Measurements from ENCODE around the gene ANTXR2. TPM values are rescaled to one million over a fixed set of nuclear protein-coding genes. Genes with fewer than 3 reads are reported as not detected.

The ANTXR2 gene
- polyA plus RNA-seq, 1 of the 3 experiments (the other 2 are of a cell fraction) = 48.8 TPM

DNA sequence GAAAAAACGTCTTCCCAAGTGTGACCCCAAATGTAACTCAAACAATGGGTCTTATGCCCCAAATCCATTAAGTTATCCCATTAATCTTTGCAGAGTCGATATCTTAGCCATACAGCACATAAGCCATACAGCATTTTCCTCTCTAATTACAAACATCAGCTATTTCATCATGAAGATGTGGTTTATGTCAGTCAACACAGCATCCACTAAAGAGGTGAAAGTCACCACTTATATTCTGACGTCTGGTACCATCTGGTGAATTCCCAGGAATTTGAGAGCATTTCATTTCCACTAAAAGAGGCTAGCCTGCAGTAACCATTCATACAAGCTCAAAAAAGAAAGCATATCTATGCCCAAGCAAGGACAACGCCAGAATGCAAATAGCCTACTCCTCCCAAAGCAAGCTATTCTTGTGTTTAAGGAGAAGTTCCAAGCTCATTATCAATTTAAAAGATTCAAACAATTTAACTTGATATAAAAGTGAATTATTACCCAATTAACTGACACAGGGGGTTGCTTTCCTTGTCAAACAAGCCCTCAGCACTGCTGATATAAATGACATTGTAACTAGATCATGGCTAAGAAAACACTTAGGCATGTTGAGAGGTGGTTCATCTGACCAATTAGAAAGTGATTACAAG is 203.3 kb downstream of the ANTXR2 start:
- Histone ChIP-seq H3K9me3 (no peaks in the 10 kb centered on the region), H3K79me2 (ENCODE audit: insufficient read depth) (no peaks in the 10 kb centered on the region), H3K4me3 (ENCODE audit: low read depth in 2 of 2, low read length in 1 of 2) (no peak overlapping the region), H4K20me1 (ENCODE audit: insufficient read depth) (no peaks in the 10 kb centered on the region), H3K9me2 (0 out of 2 replicates have a peak, but pooled peaks cover 3% of the 10 kb centered on the region), H3K4me1 (ENCODE audit: control insufficient read depth in 1 of 2, insufficient read depth in 2 of 2, low read depth in 1 of 2, low read length in 1 of 2) (peaks cover 6 to 7% of the 10 kb centered on the region in 2 experiments; a peak in 3 of 4 replicates), H3K27ac (ENCODE audit: low read depth in 2 of 2, low read length in 1 of 2) (no peak overlapping the region), H3K27me3 (ENCODE audit: insufficient read depth) (no peaks in the 10 kb centered on the region), H3K9ac (no peak overlapping the region), H3K4me2 (no peak overlapping the region), H3F3A (replicated peaks; ENCODE audit: insufficient read depth) (peaks cover 6% of the 10 kb centered on the region), H3K36me3 (replicated peaks in 1 of 2; ENCODE audit: control insufficient read depth in 1 of 2, insufficient read depth in 2 of 2, low read length in 1 of 2) (no peaks in the 10 kb centered on the region), H2AFZ (ENCODE audit: low read depth) (no peak overlapping the region)
- WGBS (ENCODE audit: low lambda C conversion rate) = 59% methylated on average over 4 of the region's 4 CpGs
- no peak for DNase-seq
- TF ChIP-seq POLR2AphosphoS5 (IDR thresholded peaks at IDR 0.05; ENCODE audit: low read depth, low read length) (no peak), TEAD4 (IDR thresholded peaks at IDR 0.05; ENCODE audit: borderline replicate concordance, insufficient read depth) (no peak)
- ChIA-PET POLR2A (no interaction called here), CTCF (interaction anchor here (1.4 kb wide), 1 partner anchor 11 kb away, joined by 3 read pairs; no protein-coding TSS in a partner anchor)

DNA sequence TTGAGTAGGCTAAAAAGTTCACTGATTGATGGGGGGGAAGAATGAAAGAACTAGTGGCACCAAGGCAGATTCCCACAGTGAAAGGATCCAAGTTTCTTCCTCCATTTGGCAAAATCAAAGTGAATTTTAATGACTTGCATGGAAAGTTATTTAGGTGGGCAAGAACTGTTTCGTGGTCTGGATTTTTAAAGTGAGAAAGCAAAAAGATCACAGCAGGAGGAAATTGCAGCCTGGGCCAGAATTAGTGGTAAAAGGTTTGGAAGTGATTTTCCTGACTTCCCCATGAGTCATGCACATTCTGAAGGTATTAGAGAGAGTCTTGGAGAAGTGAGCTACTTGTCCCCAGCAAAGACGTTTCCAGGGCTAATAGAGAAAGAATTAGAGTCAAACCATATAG is 207.8 kb downstream of the ANTXR2 start:
- H3K9me2 ChIP-seq = no peaks in the 10 kb centered on the region
- no peak for DNase-seq
- 0 out of 2 replicates have a peak overlapping the region, but pooled peaks have one; percentile 25 for H2AFZ ChIP-seq (ENCODE audit: low read depth)
- no peak overlapping the region; the same call in 1 of the 2 replicates for H3K9ac ChIP-seq
- 5% methylated on average over 2 of the region's 2 CpGs for WGBS (ENCODE audit: low lambda C conversion rate)
- H3K36me3 ChIP-seq (replicated peaks in 1 of 2; ENCODE audit: control insufficient read depth in 1 of 2, insufficient read depth in 2 of 2, low read length in 1 of 2) = no peaks in the 10 kb centered on the region
- POLR2A ChIA-PET = no interaction called here
- CTCF ChIA-PET = interaction anchor here (1.0 kb wide), 1 partner anchor 10 kb away, joined by 4 read pairs; no protein-coding TSS in a partner anchor
- no peaks in the 10 kb centered on the region for H3K27me3 ChIP-seq (ENCODE audit: insufficient read depth)
- no peaks in the 10 kb centered on the region for H3K9me3 ChIP-seq
- H3K79me2 ChIP-seq (ENCODE audit: insufficient read depth) = no peaks in the 10 kb centered on the region
- TF ChIP-seq TCF12 (IDR thresholded peaks at IDR 0.05) (peak; percentile 58), JUND (IDR thresholded peaks at IDR 0.05) (peak; percentile 78; the same call in 1 of the 2 replicates), FOSL2 (IDR thresholded peaks at IDR 0.05; ENCODE audit: borderline replicate concordance, low read depth) (peak; percentile 83; the same call in 1 of the 2 replicates), TEAD4 (IDR thresholded peaks at IDR 0.05; ENCODE audit: borderline replicate concordance, insufficient read depth) (no peak), NFIC (IDR thresholded peaks at IDR 0.05; ENCODE audit: borderline replicate concordance) (peak; percentile 57; the same call in 1 of the 2 replicates), EP300 (IDR thresholded peaks at IDR 0.05; ENCODE audit: borderline replicate concordance in 1 of 2, low read depth in 1 of 2, low read length in 1 of 2) (peak in 1 of 2 experiments; percentile 56; a peak in 1 of 4 replicates)
- TF ChIP-seq, protein P1, sequence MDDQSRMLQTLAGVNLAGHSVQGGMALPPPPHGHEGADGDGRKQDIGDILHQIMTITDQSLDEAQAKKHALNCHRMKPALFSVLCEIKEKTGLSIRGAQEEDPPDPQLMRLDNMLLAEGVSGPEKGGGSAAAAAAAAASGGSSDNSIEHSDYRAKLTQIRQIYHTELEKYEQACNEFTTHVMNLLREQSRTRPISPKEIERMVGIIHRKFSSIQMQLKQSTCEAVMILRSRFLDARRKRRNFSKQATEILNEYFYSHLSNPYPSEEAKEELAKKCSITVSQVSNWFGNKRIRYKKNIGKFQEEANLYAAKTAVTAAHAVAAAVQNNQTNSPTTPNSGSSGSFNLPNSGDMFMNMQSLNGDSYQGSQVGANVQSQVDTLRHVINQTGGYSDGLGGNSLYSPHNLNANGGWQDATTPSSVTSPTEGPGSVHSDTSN (IDR thresholded peaks at IDR 0.05) = peak; percentile 8; the same call in 1 of the 2 replicates
- TF ChIP-seq, protein P2, sequence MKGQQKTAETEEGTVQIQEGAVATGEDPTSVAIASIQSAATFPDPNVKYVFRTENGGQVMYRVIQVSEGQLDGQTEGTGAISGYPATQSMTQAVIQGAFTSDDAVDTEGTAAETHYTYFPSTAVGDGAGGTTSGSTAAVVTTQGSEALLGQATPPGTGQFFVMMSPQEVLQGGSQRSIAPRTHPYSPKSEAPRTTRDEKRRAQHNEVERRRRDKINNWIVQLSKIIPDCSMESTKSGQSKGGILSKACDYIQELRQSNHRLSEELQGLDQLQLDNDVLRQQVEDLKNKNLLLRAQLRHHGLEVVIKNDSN (IDR thresholded peaks at IDR 0.05; ENCODE audit: borderline replicate concordance, low read depth) = no peak
- H3K4me2 ChIP-seq = peak overlapping the region; percentile 48; the same call in 1 of the 2 replicates
- H3K27ac ChIP-seq (ENCODE audit: low read depth in 2 of 2, low read length in 1 of 2) = peak overlapping the region; percentile 28 to 56; a peak in 3 of 4 replicates
- H3K4me1 ChIP-seq (ENCODE audit: control insufficient read depth in 1 of 2, insufficient read depth in 2 of 2, low read depth in 1 of 2, low read length in 1 of 2) = peaks cover 4 to 10% of the 10 kb centered on the region in 2 experiments; a peak in 3 of 4 replicates
- H3F3A ChIP-seq (replicated peaks; ENCODE audit: insufficient read depth) = peaks cover 6% of the 10 kb centered on the region
- no peak overlapping the region for H3K4me3 ChIP-seq (ENCODE audit: low read depth in 2 of 2, low read length in 1 of 2)
- H4K20me1 ChIP-seq (ENCODE audit: insufficient read depth) = no peaks in the 10 kb centered on the region
